Activated T-helper 1 cell treated with anti-CD3 and anti-CD28 coated beads, Interleukin-12 subunit alpha, Interleukin-12 subunit beta, Interleukin-2, Interleukin-4 antibody, amounts not matched to agents 30 ng/mL and 10 ng/mL and 1 ng/mL, durations not matched to agents 14 hours and 24 hours and 36 hours (primary cell): Measurements from ENCODE around the gene ERAL1. TPM values are rescaled to one million over a fixed set of nuclear protein-coding genes. Genes with fewer than 3 reads are reported as not detected.

ENCODE experiments used
- DNase-seq: peaks from one replicate; pipeline ENCODE4 v3.0.0; 2021; ENCODE audit warnings: low spot score
- H3K27ac Mint-ChIP-seq: one replicate; pipeline ENCODE4 v1.8.0; 2021; ENCODE audit warnings: mild to moderate bottlenecking, mixed read lengths
- H3K27me3 Mint-ChIP-seq: one replicate; pipeline ENCODE4 v1.8.0; 2022; ENCODE audit warnings: mild to moderate bottlenecking, moderate library complexity, mixed read lengths; ENCODE audit not compliant: insufficient read depth
- H3K36me3 Mint-ChIP-seq: one replicate; pipeline ENCODE4 v1.8.0; 2021; ENCODE audit warnings: low read depth, mixed read lengths
- H3K4me1 Mint-ChIP-seq: one replicate; pipeline ENCODE4 v1.8.0; 2021; ENCODE audit warnings: low read depth, mixed read lengths
- H3K4me3 Mint-ChIP-seq: one replicate; pipeline ENCODE4 v1.8.0; 2021; ENCODE audit warnings: mild to moderate bottlenecking, moderate library complexity, mixed read lengths
- H3K9me3 Mint-ChIP-seq: one replicate; pipeline ENCODE4 v1.8.0; 2021; ENCODE audit warnings: mixed read lengths
- intact Hi-C: fragments of 100-400 bp; cut with micrococcal nuclease; formaldehyde crosslinking; loops from one replicate; pipeline ENCODE4 v1.15.1; 2024
- total RNA-seq: library from RNA; stranded (reverse); gene quantifications from 2 replicates; pipeline ENCODE4 v1.2.3, GENCODE V29; 2022

ERAL1 gene
- total RNA-seq, 1 donor from 2014 or later, result 61.5 TPM

DNA sequence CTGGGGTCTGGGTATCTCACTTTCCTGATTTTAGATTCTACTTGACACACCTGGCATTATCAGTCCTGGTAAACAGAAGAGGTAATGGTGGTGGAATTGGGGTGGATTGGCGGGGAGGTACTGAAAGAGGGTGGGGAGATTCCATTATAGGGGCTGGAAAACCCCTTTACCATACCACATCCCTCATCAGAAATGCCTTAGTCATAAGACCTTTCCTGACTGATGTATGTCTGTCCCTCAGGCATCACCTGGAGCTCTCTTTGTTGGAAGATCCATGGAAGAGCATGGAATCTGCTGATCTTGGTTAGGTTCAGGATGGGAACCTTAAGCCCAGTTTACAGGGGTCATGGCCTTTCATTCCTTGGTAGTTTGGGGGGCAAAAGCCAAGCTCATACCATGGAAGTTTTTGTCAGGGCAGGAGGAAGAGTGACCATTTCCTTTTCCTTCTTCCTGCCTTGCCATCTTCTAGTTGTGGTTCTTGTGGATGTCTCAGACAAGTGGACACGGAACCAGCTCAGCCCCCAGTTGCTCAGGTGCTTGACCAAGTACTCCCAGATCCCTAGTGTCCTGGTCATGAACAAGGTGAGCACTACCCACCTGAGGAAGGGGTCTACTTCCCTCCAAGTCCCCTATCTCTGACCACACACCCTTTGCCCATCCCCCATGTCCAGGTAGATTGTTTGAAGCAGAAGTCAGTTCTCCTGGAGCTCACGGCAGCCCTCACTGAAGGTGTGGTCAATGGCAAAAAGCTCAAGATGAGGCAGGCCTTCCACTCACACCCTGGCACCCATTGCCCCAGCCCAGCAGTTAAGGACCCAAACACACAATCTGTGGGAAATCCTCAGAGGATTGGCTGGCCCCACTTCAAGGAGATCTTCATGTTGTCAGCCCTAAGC is 3.3 kb downstream of the ERAL1 start:
- intact Hi-C loops, result no loop called here
- Mint-ChIP-seq H3K9me3 (no peaks in the 10 kb centered on the region), H3K36me3 (peaks cover 21% of the 10 kb centered on the region), H3K27ac (peak overlapping the region; percentile 66), H3K27me3 (no peaks in the 10 kb centered on the region), H3K4me3 (peak overlapping the region; percentile 56), H3K4me1 (peaks cover 14% of the 10 kb centered on the region)
- no peak for DNase-seq

DNA sequence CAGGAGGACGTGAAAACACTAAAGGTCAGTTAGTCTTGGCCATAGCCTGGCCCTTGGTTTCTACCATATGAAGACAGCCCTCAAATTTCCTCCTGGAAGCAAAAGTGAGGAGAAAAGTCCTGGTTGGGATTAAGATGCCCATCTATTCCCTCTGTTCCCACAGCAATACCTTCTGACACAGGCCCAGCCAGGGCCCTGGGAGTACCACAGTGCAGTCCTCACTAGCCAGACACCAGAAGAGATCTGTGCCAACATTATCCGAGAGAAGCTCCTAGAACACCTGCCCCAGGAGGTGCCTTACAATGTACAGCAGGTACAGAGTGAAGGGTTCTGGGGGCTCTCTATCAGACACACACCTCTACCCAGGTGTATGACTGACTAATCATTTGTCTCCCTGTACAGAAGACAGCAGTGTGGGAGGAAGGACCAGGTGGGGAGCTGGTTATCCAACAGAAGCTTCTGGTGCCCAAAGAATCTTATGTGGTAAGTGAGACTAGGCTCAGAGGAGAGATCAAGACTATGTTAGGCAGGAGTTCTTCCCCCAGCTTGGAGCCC is 4.1 kb downstream of the ERAL1 start:
- Mint-ChIP-seq H3K27ac (peak overlapping the region; percentile 40), H3K27me3 (no peaks in the 10 kb centered on the region), H3K9me3 (no peaks in the 10 kb centered on the region), H3K4me1 (peaks cover 14% of the 10 kb centered on the region), H3K36me3 (peaks cover 21% of the 10 kb centered on the region), H3K4me3 (no peak overlapping the region)
- DNase-seq, result no peak
- intact Hi-C loops, result no loop called here

DNA sequence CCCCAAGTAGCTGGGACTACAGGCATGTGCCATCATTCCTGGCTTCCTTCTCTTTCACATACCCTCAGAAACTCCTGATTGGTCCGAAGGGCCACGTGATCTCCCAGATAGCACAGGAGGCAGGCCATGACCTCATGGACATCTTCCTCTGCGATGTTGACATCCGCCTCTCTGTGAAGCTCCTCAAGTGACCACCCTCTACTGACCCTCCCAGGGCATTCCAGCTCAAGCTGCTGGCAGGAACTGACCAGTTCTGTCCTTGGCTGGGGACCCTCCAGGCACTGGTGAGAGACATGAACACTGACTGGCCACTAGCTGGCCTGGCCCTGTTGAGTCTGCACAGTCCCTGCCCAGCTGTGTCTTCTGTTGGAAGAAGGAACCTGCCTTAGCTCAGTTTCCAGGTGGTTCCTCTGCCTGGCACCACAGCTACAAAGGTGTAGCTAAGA is 5.6 kb downstream of the ERAL1 start:
- H3K27ac Mint-ChIP-seq, result no peak overlapping the region
- peaks cover 14% of the 10 kb centered on the region for H3K4me1 Mint-ChIP-seq
- no peaks in the 10 kb centered on the region for H3K27me3 Mint-ChIP-seq
- H3K36me3 Mint-ChIP-seq, result peaks cover 21% of the 10 kb centered on the region
- H3K9me3 Mint-ChIP-seq, result no peaks in the 10 kb centered on the region
- no peak overlapping the region for H3K4me3 Mint-ChIP-seq
- intact Hi-C loops, result no loop called here
- no peak for DNase-seq

DNA sequence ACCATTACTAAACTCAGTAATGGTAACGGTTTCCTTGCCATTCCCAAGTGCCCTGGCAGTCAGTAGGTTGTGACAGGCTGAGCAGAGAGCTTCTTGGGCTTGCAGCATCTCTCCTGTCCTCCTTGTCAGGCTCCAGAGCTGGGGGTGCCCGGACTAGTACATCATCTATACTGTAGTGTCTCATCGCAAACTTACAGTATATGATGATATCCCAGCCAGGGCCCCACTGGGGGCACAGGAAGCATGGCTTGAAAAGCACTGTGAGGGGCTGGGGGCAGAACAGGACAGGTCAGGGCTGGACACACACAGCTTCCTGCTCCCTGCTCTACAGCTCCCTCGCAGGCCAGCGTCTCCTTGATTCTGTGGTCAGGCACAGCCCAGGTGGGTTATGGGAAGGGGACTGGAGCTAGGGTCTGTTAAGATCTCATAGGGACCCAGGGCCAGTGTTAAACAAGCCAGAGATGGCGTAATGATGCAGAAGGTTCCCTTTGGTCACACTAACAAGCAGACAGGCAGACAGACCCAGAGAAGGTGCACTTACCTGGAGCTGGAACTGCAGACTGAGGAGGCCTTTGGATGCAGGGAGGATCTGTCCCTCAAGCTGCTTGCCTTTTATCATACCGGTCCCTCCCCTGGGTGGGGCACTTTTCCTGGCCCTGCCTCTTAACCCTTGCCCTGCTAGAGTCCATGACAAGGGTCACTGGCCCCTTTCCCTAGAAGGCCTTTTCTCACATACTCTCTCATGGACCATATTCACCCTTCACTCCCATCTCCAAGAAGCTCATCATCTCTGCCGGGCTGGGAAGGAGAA is 6.8 kb downstream of the ERAL1 start:
- Mint-ChIP-seq H3K27me3 (no peaks in the 10 kb centered on the region), H3K4me3 (no peak overlapping the region), H3K27ac (no peak overlapping the region), H3K4me1 (peaks cover 15% of the 10 kb centered on the region), H3K36me3 (peaks cover 21% of the 10 kb centered on the region), H3K9me3 (no peaks in the 10 kb centered on the region)
- no peak for DNase-seq
- intact Hi-C loops, result no loop called here

DNA sequence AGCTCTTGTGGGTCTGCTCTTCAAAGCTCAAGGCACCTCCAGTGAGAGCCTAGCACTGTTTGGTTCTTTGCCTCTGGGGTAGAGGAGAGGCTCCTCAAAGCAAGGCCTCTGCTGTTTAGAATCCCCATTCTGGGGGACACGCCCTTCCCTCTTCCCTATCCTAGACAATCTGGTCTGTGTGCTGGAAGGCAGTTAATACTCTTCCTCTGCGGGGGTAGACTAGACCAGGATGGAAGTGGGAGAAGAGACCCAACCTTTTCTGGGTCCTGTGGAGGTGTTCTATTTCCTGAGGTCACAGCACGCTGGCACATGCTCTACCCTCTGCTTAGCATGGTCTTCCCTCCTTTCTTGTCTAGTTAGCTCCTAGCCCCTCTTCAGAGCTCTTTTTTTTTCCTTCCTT is 7.7 kb downstream of the ERAL1 start:
- H3K27ac Mint-ChIP-seq, result no peak overlapping the region
- H3K4me3 Mint-ChIP-seq, result no peak overlapping the region
- H3K27me3 Mint-ChIP-seq, result no peaks in the 10 kb centered on the region
- H3K4me1 Mint-ChIP-seq, result peaks cover 15% of the 10 kb centered on the region
- intact Hi-C loops, result no loop called here
- H3K9me3 Mint-ChIP-seq, result no peaks in the 10 kb centered on the region
- H3K36me3 Mint-ChIP-seq, result peaks cover 21% of the 10 kb centered on the region
- DNase-seq, result no peak

DNA sequence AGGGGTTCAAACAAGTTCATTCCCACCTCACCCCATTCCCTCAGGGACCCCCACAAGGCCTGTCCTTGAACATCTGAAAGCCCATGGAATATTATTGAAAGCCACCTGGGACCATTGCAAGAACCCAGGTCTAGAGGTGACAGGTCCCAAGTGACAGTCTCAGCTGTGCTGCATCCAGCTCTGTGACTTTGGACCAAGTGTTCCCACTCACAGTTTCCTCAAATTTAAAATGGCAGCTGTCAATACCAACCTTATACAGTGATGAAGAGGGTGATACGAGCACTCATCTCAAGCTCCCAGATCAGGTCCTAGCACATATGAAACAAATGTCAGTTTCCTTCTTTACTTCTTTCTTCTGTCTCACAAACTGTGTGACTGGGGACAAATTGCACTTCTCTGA is 9.1 kb downstream of the ERAL1 start:
- peaks cover 6% of the 10 kb centered on the region for H3K4me1 Mint-ChIP-seq
- no peak overlapping the region for H3K27ac Mint-ChIP-seq
- no peaks in the 10 kb centered on the region for H3K9me3 Mint-ChIP-seq
- intact Hi-C loops, result no loop called here
- H3K4me3 Mint-ChIP-seq, result no peak overlapping the region
- no peaks in the 10 kb centered on the region for H3K27me3 Mint-ChIP-seq
- H3K36me3 Mint-ChIP-seq, result peaks cover 10% of the 10 kb centered on the region
- DNase-seq, result no peak

DNA sequence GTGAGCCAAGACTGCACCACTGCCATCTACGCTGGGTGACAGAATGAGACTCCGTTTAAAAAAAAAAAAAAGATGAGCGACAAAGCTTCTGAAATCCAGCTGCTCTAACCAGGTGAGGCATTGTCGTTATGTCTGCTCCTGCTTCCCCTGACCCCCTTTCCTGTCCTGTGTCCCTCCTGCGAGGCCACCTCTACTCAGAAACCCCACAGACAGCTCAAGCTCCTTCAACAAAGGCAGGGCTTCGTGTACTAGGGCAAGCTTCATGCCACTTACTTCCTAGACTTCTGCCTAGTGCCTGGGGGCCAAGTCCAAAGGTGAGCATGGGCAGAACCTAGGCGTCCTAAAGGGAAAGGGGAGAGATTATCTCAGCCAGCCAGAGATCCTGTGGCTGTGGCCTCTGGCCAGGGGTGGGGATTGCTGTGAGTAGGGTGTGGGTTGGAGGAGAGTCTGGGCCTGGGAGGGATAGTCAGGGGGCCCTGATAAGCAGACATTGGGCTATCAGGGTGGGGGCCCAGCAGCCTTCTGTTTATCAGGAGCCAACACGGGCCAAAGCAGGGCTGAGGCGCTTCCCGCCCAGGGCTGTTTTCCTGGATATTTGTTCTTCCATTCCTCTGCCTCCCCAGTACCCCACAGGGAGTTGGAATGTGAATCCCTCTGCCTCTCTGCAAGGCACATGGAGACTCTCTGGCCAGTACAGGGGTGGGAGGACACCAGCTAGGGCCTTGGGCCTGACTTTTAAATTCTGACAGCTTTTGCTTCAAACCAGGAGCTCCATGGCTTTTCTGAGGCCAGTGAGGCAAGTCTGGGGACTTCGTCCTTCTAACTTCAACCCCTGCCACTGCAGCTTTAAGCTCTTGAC is 10.4 kb downstream of the ERAL1 start:
- Mint-ChIP-seq H3K4me3 (no peak overlapping the region), H3K27me3 (no peaks in the 10 kb centered on the region), H3K36me3 (peaks cover 8% of the 10 kb centered on the region), H3K27ac (no peak overlapping the region), H3K9me3 (no peaks in the 10 kb centered on the region), H3K4me1 (peaks cover 6% of the 10 kb centered on the region)
- intact Hi-C loops, result no loop called here
- DNase-seq, result no peak

DNA sequence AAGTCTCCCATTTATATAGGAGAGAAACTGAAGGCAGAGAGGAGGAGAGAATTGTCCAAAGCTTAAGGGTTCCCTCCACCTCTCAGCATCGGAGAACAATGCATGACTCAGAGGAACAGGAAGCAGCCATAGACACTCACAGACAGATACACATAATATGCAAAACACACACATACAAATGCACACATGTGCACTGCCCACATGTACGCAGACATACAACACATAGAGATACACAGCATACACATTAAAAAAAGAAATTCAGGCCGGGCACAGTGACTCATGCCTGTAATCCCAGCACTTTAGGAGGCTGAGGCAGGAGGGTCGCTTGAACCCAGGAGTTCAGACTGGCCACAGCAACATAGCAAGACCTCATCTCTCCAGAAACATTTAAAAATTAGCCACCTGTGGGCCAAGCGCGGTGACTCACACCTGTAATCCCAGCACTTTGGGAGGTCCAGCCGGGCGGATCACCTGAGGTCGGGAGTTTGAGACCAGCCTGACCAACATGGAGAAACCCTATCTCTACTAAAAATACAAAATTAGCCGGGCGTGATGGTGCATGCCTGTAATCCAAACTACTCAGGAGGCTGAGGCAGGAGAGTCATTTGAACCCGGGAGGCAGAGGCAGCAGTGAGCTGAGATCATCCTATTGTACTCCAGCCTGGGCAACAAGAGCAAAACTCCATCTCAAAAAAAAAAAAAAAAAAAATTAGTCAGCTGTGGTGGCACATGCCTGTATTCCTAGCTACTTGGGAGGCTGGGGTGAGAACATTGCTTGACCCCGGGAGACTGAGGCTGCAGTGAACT is 11.3 kb downstream of the ERAL1 start:
- Mint-ChIP-seq H3K27me3 (no peaks in the 10 kb centered on the region), H3K4me3 (no peak overlapping the region), H3K36me3 (peaks cover 5% of the 10 kb centered on the region), H3K4me1 (peaks cover 9% of the 10 kb centered on the region), H3K27ac (no peak overlapping the region), H3K9me3 (no peaks in the 10 kb centered on the region)
- intact Hi-C loops, result no loop called here
- DNase-seq, result no peak

DNA sequence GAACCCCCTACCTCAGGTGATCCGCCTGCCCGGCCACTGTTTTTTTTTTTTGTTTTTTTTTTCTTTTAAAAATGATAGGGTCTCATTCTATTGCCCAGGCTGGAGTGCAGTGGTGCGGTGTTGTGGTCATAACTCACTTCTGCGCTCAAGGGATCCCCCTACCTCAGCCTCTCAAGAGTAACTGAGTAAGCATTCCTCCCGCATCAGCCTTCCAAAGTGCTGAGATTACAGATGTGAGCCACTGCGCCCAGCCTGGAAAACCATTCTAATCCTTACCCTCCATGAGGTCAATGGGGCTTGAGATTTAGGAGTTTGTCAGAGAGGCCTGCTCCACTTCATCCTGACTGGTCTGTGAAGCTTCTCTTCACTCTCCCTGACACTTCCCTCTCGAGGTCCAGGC is 12.5 kb downstream of the ERAL1 start:
- no peaks in the 10 kb centered on the region for H3K27me3 Mint-ChIP-seq
- no peak for DNase-seq
- H3K4me1 Mint-ChIP-seq, result peaks cover 13% of the 10 kb centered on the region
- H3K4me3 Mint-ChIP-seq, result no peak overlapping the region
- intact Hi-C loops, result no loop called here
- H3K9me3 Mint-ChIP-seq, result no peaks in the 10 kb centered on the region
- no peak overlapping the region for H3K27ac Mint-ChIP-seq
- H3K36me3 Mint-ChIP-seq, result peaks cover 2% of the 10 kb centered on the region

DNA sequence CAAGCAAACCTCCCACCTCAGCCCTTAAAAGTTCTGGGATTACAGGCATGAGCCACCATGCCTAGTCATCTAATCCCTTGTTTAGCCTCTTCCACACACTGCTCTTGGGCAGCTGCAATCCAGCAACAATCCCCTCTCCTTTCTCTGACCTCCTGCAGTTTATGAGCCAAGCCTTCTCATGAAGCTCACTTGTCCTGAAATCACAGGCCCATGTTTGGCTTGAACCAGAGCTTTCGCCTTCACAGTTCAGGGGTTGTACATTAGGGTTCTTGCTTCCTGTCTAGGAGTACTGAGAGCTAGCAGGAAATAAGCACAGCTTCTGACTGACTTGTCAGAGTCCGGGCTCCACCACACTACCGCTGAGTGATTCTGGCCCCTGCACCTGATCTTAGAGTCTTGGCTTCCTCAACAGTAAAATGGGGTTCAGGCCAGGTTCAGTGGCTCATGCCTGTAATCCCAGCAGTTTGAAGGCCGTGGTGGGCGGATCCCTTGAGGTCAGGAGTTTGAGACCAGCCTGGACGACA is 16.3 kb downstream of the ERAL1 start:
- intact Hi-C loops, result no loop called here
- peaks cover 14% of the 10 kb centered on the region for H3K4me1 Mint-ChIP-seq
- peak; percentile 44 for DNase-seq
- H3K9me3 Mint-ChIP-seq, result no peaks in the 10 kb centered on the region
- no peaks in the 10 kb centered on the region for H3K27me3 Mint-ChIP-seq
- peak overlapping the region; percentile 96 for H3K27ac Mint-ChIP-seq
- peaks cover 2% of the 10 kb centered on the region for H3K36me3 Mint-ChIP-seq
- H3K4me3 Mint-ChIP-seq, result peak overlapping the region; percentile 41

DNA sequence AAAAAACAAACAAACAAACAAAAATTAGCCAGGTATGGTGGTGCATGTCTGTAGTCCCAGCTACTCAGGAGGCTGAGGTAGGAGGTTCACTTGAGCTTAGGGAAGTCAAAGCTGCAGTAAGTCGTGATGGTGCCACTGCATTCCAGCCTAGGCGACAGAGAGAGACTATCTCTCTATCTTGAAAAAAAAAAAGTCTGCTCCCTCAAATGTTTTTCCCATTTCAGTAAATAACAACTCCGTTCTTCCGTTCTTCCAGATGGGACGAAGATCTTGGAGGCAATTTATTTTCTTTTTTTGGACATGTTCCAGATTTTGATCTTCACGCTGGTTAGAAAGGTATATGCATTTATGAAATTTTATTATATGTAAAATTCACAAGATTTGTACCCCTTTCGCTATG is 19.0 kb downstream of the ERAL1 start:
- H3K36me3 Mint-ChIP-seq, result peaks cover 12% of the 10 kb centered on the region
- no peak for DNase-seq
- intact Hi-C loops, result no loop called here
- peaks cover 24% of the 10 kb centered on the region for H3K4me1 Mint-ChIP-seq
- no peaks in the 10 kb centered on the region for H3K27me3 Mint-ChIP-seq
- H3K27ac Mint-ChIP-seq, result no peak overlapping the region
- no peaks in the 10 kb centered on the region for H3K9me3 Mint-ChIP-seq
- no peak overlapping the region for H3K4me3 Mint-ChIP-seq
